Astrocyte (in vitro differentiated cells and primary cell): ENCODE data around the gene HSPA12B. TPM values are rescaled to one million over a fixed set of nuclear protein-coding genes. Genes with fewer than 3 reads are reported as not detected.

ENCODE experiments used
- DNase-seq: peaks from one replicate; pipeline ENCODE4 v3.0.0-alpha.2; 2010; ENCODE audit warnings: low read depth
- FAIRE-seq: peaks from 2 replicates; lab custom pipeline; 2011; peaks lifted over from hg19 to GRCh38; lab: Jason Lieb, UNC
- H2AFZ ChIP-seq: 2 replicates; pipeline ENCODE4 v1.6.0; 2012; ENCODE audit warnings: low read depth, low read length, inconsistent platforms
- H3K27ac ChIP-seq: 2 replicates; pipeline ENCODE4 v1.5.1; 2011; ENCODE audit warnings: low read depth, low read length, inconsistent platforms
- H3K27me3 ChIP-seq: 2 replicates; pipeline ENCODE4 v1.6.0; 2011; ENCODE audit warnings: low read length, inconsistent platforms; ENCODE audit not compliant: insufficient read depth
- H3K36me3 ChIP-seq: 2 replicates; pipeline ENCODE4 v1.5.1; 2011; ENCODE audit warnings: low read length, inconsistent platforms; ENCODE audit not compliant: insufficient read depth
- H3K4me1 ChIP-seq: 2 replicates; pipeline ENCODE4 v1.5.1; 2011; ENCODE audit warnings: low read length, inconsistent platforms; ENCODE audit not compliant: insufficient read depth
- H3K4me2 ChIP-seq: 2 replicates; pipeline ENCODE4 v1.6.0; 2012; ENCODE audit warnings: low read length, inconsistent platforms
- H3K4me3 ChIP-seq: 2 replicates; pipeline ENCODE4 v1.5.1; 2011; ENCODE audit warnings: low read depth, mild to moderate bottlenecking, low read length, inconsistent platforms; ENCODE audit not compliant: insufficient read depth
- H3K79me2 ChIP-seq: 2 replicates; pipeline ENCODE4 v1.6.0; 2012; ENCODE audit warnings: mild to moderate bottlenecking, low read length, inconsistent platforms; ENCODE audit not compliant: insufficient read depth
- H3K9ac ChIP-seq: 2 replicates; pipeline ENCODE4 v1.6.0; 2012; ENCODE audit warnings: mild to moderate bottlenecking, low read length, inconsistent platforms
- H3K9me3 ChIP-seq: 2 replicates; pipeline ENCODE4 v1.5.1; 2012; ENCODE audit warnings: low read depth, mild to moderate bottlenecking, low read length, inconsistent platforms; ENCODE audit not compliant: insufficient read depth
- H4K20me1 ChIP-seq: 2 replicates; pipeline ENCODE4 v1.6.0; 2012; ENCODE audit warnings: low read length, inconsistent platforms; ENCODE audit not compliant: insufficient read depth
- H3K27ac Mint-ChIP-seq: one replicate; pipeline ENCODE4 v1.8.0; 2021; ENCODE audit warnings: mild to moderate bottlenecking, mixed read lengths; ENCODE audit not compliant: unreplicated experiment
- H3K27me3 Mint-ChIP-seq: one replicate; pipeline ENCODE4 v1.8.0; 2021; ENCODE audit warnings: low read depth, mixed read lengths; ENCODE audit not compliant: unreplicated experiment
- H3K36me3 Mint-ChIP-seq: one replicate; pipeline ENCODE4 v1.8.0; 2021; ENCODE audit warnings: low read depth, mixed read lengths; ENCODE audit not compliant: unreplicated experiment
- H3K4me1 Mint-ChIP-seq: one replicate; pipeline ENCODE4 v1.8.0; 2021; ENCODE audit warnings: low read depth, mixed read lengths; ENCODE audit not compliant: unreplicated experiment
- H3K4me3 Mint-ChIP-seq: one replicate; pipeline ENCODE4 v1.8.0; 2021; ENCODE audit warnings: mild to moderate bottlenecking, moderate library complexity, mixed read lengths; ENCODE audit not compliant: unreplicated experiment
- H3K9me3 Mint-ChIP-seq: one replicate; pipeline ENCODE4 v1.8.0; 2021; ENCODE audit warnings: mild to moderate bottlenecking, mixed read lengths; ENCODE audit not compliant: unreplicated experiment
- CTCF ChIP-seq: IDR thresholded peaks from 2 replicates; pipeline ENCODE4 v1.5.1; 2011; ENCODE audit warnings: low read depth, mild to moderate bottlenecking, inconsistent platforms, low read length, moderate library complexity; ENCODE audit not compliant: insufficient read depth
- EZH2 ChIP-seq: IDR thresholded peaks from 2 replicates; pipeline ENCODE4 v1.6.1; 2012; ENCODE audit warnings: mild to moderate bottlenecking, low read length, inconsistent platforms; ENCODE audit not compliant: insufficient read depth
- total RNA-seq: library from RNA; stranded (reverse); gene quantifications from 2 replicates; pipeline ENCODE4 v1.2.1, GENCODE V29; 2021

The HSPA12B gene
- total RNA-seq, 1 donor from 2014 or later: not detected

GRCh38 chr20:3727401-3728021, 5.0 kb upstream of the HSPA12B start:
- peaks cover 6% of the 10 kb centered on the region for H3K4me1 ChIP-seq
- peaks cover 6% of the 10 kb centered on the region for H3K4me1 Mint-ChIP-seq
- no peak overlapping the region for H3K4me3 ChIP-seq
- H3K79me2 ChIP-seq: no peaks in the 10 kb centered on the region
- H3K36me3 Mint-ChIP-seq: no peaks in the 10 kb centered on the region
- H3K27ac ChIP-seq: no peak overlapping the region
- H4K20me1 ChIP-seq: no peaks in the 10 kb centered on the region
- H3K9me3 ChIP-seq: no peaks in the 10 kb centered on the region
- H3K36me3 ChIP-seq: no peaks in the 10 kb centered on the region
- peak overlapping the region; percentile 55 for H3K4me2 ChIP-seq
- TF ChIP-seq CTCF: no peak
- TF ChIP-seq EZH2: no peak
- no peak overlapping the region for H3K27ac Mint-ChIP-seq
- H3K9me3 Mint-ChIP-seq: peaks cover 2% of the 10 kb centered on the region
- H3K9ac ChIP-seq: peak overlapping the region; percentile 26
- peaks cover 18% of the 10 kb centered on the region for H3K27me3 ChIP-seq
- FAIRE-seq: peak; percentile 26
- DNase-seq: peak; percentile 64
- no peak overlapping the region for H3K4me3 Mint-ChIP-seq
- H3K27me3 Mint-ChIP-seq: peaks cover 45% of the 10 kb centered on the region
- H2AFZ ChIP-seq: peak overlapping the region; percentile 26

- Histone ChIP-seq H3K4me1 (peaks cover 6% of the 10 kb centered on the region), H3K36me3 (no peaks in the 10 kb centered on the region), H3K4me2 (no peak overlapping the region), H2AFZ (no peak overlapping the region), H3K27me3 (peaks cover 23% of the 10 kb centered on the region), H3K9me3 (no peaks in the 10 kb centered on the region), H3K79me2 (no peaks in the 10 kb centered on the region), H4K20me1 (no peaks in the 10 kb centered on the region), H3K9ac (no peak overlapping the region), H3K4me3 (no peak overlapping the region), H3K27ac (no peak overlapping the region)
- FAIRE-seq: no peak
- no peak for TF ChIP-seq CTCF
- no peak for TF ChIP-seq EZH2
- no peak overlapping the region for H3K4me3 Mint-ChIP-seq
- peaks cover 6% of the 10 kb centered on the region for H3K4me1 Mint-ChIP-seq
- no peak overlapping the region for H3K27ac Mint-ChIP-seq
- no peaks in the 10 kb centered on the region for H3K36me3 Mint-ChIP-seq
- peaks cover 2% of the 10 kb centered on the region for H3K9me3 Mint-ChIP-seq
- H3K27me3 Mint-ChIP-seq: peaks cover 52% of the 10 kb centered on the region
- no peak for DNase-seq
Observed at GRCh38 chr20:3728354-3728753, 4.1 kb upstream of the HSPA12B start.

GRCh38 chr20:3728876-3729275, 3.6 kb upstream of the HSPA12B start:
- Histone ChIP-seq H3K36me3 (no peaks in the 10 kb centered on the region), H3K9me3 (no peaks in the 10 kb centered on the region), H3K9ac (no peak overlapping the region), H3K27ac (no peak overlapping the region), H3K4me1 (peaks cover 6% of the 10 kb centered on the region), H3K27me3 (peaks cover 23% of the 10 kb centered on the region), H3K79me2 (no peaks in the 10 kb centered on the region), H3K4me2 (no peak overlapping the region), H4K20me1 (no peaks in the 10 kb centered on the region), H3K4me3 (no peak overlapping the region), H2AFZ (no peak overlapping the region)
- DNase-seq (no peak), FAIRE-seq (no peak)
- Mint-ChIP-seq H3K4me1 (peaks cover 6% of the 10 kb centered on the region), H3K9me3 (peaks cover 2% of the 10 kb centered on the region), H3K27ac (no peak overlapping the region), H3K27me3 (peaks cover 58% of the 10 kb centered on the region), H3K4me3 (no peak overlapping the region), H3K36me3 (no peaks in the 10 kb centered on the region)
- TF ChIP-seq CTCF (no peak), EZH2 (no peak)
